Gastroesophageal sphincter (tissue), 3 donors: ENCODE measurements around the gene AVPR2.

ENCODE experiments used
- POLR2A ChIP-seq, 2 donors: fragments of 450-650 bp; IDR thresholded peaks; one replicate each; pipeline ENCODE4 v1.6.1; 2017; ENCODE audit warnings: antibody characterized with exemption in 2 of 2, mild to moderate bottlenecking in 2 of 2, moderate library complexity in 1 of 2
- POLR2AphosphoS5 ChIP-seq: sonication (generic); formaldehyde crosslinking; IDR thresholded peaks from one replicate; pipeline ENCODE4 v1.6.1; 2017; ENCODE audit warnings: antibody characterized with exemption
- TF ChIP-seq, protein P1 (sequence below), 4 experiments: fragments of 200-600 bp in 2 of 4; fragments of 450-650 bp in 2 of 4; sonication (generic) in 1 of 4; IDR thresholded peaks; one replicate each; pipeline ENCODE4 v1.5.1; 2017 to 2019; ENCODE audit warnings: antibody characterized with exemption in 4 of 4, mild to moderate bottlenecking in 2 of 4, moderate library complexity in 2 of 4

DNA sequence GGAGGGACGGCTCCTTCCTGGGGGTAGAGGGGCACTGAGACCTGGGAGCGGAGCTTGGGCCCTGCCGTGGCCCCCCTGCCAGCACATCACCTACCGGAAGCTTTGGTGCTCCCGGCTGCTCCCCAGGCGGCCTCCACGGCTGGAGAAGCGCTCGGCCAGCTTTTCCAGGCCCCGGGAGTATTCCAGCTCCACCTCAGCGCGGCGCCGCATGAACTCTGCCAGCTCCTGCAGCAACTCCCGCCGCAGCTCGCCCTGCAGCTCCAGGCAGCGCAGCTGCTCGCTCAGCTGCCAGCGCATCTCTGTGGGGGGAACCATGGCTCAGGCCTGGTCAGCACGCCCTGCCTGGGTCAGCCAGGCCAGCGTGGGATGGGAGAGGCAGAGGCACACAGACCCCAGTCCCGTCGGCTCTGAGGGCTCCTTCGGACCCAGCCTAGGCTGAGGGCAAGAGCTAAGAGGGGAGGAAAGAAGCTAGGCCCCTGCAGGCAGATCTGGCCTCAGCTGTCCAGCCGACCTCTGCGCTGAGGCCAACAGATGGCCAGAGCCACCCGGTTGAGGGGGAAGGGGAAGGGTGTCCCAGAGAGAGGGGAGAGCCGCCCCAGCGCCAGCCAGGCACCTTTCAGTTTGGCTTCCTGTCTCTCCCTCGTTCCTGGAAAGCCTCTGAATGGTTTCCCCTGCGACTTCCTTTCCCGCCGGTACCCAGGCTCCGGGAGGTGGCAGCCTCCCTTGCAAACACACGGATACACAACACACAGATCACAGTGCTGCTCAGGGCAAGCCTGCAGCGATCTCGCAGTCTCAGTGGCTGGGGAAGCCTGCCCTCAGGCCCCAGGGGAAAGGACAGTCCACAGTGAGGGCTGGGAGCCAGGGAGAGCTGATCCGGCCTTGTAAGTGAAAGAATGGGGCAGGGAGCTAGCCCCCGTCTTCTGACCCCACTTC is 17.3 kb downstream of the AVPR2 start:
- TF ChIP-seq POLR2A (IDR thresholded peaks at IDR 0.05) (no peak), POLR2AphosphoS5 (no peak)
- TF ChIP-seq, protein P1, sequence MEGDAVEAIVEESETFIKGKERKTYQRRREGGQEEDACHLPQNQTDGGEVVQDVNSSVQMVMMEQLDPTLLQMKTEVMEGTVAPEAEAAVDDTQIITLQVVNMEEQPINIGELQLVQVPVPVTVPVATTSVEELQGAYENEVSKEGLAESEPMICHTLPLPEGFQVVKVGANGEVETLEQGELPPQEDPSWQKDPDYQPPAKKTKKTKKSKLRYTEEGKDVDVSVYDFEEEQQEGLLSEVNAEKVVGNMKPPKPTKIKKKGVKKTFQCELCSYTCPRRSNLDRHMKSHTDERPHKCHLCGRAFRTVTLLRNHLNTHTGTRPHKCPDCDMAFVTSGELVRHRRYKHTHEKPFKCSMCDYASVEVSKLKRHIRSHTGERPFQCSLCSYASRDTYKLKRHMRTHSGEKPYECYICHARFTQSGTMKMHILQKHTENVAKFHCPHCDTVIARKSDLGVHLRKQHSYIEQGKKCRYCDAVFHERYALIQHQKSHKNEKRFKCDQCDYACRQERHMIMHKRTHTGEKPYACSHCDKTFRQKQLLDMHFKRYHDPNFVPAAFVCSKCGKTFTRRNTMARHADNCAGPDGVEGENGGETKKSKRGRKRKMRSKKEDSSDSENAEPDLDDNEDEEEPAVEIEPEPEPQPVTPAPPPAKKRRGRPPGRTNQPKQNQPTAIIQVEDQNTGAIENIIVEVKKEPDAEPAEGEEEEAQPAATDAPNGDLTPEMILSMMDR (IDR thresholded peaks at IDR 0.05) = no peak
